ENCODE data around the gene DUOX1.

The DUOX1 gene

DNA sequence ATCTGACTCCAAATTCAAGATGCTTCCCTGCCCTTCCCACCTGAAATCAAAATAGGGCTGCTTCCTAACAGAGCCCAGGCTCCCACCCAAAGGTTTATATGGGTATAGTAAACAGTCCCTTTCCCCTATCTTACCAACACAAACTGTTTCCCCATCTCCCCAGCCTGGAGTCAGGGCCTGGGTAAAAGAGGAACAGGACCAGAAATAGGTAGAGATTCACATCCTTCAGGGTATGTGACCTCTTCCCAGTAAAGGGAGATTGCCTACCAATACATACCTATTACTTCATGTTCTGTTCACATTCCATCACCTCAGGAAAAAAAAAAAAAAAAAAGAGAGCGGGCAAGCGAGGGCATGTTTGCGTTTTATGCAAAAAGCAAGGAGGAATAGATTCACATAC, 67.7 kb downstream of the DUOX1 start:
- H3K4me3 ChIP-seq, result no peak overlapping the region
- no peak overlapping the region for H3K27ac ChIP-seq
- TF ChIP-seq, protein P1, sequence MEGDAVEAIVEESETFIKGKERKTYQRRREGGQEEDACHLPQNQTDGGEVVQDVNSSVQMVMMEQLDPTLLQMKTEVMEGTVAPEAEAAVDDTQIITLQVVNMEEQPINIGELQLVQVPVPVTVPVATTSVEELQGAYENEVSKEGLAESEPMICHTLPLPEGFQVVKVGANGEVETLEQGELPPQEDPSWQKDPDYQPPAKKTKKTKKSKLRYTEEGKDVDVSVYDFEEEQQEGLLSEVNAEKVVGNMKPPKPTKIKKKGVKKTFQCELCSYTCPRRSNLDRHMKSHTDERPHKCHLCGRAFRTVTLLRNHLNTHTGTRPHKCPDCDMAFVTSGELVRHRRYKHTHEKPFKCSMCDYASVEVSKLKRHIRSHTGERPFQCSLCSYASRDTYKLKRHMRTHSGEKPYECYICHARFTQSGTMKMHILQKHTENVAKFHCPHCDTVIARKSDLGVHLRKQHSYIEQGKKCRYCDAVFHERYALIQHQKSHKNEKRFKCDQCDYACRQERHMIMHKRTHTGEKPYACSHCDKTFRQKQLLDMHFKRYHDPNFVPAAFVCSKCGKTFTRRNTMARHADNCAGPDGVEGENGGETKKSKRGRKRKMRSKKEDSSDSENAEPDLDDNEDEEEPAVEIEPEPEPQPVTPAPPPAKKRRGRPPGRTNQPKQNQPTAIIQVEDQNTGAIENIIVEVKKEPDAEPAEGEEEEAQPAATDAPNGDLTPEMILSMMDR (IDR thresholded peaks at IDR 0.05), result no peak
- no peak for DNase-seq (ENCODE audit: low spot score)

DNA sequence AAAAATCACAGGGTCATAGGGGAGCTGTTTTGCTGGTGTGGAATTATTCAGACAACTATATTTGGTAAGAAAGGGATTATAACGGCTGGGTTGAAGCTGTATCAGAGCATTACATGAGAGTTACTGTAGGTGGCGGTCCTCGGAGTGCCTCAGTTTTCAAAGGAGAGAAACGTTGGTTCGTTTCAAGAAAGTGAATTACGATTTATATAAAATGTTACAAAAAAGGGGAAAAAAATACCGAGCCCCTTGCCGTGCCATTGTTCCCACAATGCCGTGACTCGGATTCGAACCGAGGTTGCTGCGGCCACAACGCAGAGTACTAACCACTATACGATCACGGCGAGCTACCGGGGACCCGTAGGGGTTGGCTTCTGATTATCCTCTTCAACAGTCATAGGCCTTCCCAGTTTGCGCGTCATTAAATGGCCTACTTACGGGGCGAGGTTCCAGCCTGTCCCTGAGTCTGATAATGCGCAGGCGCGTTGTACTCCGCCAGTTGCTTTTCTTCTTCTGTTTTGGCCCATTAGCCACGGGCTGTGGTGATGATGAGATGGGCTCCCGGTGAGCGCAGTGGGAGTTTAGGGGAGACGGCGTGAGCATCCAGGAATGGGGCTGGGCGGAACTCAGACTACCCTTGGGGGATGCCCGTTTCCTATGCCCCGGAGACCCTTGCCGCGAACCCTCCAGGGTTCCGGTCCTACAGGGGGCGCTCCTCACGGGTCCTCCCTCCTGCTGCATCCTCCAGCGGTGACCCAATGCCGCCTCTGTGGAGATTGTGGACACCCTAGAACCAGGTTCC, 68.7 kb downstream of the DUOX1 start:
- Histone ChIP-seq H3K4me3 (peak overlapping the region; percentile 74), H3K27ac (peak overlapping the region; percentile 91 to 95)
- peak; percentile 98 for DNase-seq (ENCODE audit: low spot score)
- TF ChIP-seq, protein P1 (IDR thresholded peaks at IDR 0.05), result peak; percentile 21

DNA sequence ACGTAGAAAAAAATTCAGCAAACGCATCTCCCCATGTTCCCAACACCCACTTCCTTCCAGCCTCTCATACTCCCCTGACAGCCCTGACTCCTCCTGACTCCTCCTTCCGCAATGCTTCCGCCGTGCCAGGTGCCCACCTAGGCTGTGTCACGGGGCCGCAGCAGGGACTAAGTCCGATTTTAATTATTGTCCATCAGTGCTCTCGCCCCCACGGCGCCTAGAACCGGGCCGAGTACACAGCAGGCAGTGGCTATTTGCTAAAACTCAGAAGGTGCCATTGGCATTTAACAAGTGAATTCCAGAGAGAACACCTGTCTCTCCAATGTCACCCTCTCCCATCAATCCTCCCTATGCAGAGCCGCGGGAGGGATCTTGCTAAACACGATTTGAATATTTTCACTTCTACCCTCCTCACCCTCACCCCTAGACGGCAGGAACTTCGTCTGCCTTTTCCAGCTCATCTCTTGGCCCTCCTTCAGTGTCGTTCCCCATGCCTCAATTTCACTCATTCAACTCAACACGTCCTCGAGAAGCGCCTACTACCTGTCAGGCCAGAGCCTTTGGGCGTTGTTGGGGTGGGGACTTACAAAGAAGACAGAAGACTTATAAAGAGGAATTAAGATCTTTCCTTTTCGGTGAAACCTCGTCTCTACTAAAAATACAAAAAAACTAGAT, 69.5 kb downstream of the DUOX1 start:
- TF ChIP-seq, protein P1 (IDR thresholded peaks at IDR 0.05), result no peak
- peak overlapping the region; percentile 74 for H3K4me3 ChIP-seq
- H3K27ac ChIP-seq, result peak overlapping the region; percentile 91 to 95
- DNase-seq (ENCODE audit: low spot score), result no peak

DNA sequence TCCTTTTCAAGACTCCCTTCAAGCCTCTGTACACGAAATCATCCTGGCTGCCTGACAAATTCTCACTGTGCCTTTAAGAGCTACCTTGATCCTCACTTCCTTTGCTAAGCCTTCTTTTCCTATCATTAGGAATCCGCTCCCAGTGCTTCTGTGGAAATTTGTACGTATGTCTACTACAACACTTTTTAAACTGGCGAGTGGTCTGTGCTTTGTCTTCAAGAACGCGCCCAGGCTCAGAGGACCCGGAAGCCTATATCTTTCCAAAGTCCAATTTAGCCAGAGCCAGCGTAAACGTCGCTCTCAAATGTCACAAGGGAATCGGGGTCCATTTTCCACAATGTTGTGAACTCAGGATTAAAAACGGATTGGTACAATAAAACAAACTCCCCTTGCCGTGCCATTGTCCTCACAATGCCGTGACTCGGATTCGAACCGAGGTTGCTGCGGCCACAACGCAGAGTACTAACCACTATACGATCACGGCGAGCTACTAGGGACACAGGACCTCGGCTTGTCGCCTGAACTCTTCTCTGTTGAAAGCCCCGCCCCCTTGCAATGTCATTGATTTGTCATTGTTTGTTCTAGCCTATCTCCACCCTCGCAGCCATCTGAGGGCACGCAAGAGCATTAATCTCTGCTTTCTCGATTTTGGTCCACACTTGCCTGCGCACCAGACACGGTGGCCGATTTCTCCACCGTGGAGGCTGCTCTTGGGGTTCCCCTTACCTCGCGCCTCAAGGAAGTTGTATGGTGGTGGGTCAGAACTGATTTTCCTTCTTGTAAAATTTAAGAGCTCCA, 70.4 kb downstream of the DUOX1 start:
- Histone ChIP-seq H3K4me3 (peak overlapping the region; percentile 74), H3K27ac (peak overlapping the region; percentile 91 to 95)
- DNase-seq (ENCODE audit: low spot score), result peak; percentile 98
- TF ChIP-seq, protein P1 (IDR thresholded peaks at IDR 0.05), result no peak

DNA sequence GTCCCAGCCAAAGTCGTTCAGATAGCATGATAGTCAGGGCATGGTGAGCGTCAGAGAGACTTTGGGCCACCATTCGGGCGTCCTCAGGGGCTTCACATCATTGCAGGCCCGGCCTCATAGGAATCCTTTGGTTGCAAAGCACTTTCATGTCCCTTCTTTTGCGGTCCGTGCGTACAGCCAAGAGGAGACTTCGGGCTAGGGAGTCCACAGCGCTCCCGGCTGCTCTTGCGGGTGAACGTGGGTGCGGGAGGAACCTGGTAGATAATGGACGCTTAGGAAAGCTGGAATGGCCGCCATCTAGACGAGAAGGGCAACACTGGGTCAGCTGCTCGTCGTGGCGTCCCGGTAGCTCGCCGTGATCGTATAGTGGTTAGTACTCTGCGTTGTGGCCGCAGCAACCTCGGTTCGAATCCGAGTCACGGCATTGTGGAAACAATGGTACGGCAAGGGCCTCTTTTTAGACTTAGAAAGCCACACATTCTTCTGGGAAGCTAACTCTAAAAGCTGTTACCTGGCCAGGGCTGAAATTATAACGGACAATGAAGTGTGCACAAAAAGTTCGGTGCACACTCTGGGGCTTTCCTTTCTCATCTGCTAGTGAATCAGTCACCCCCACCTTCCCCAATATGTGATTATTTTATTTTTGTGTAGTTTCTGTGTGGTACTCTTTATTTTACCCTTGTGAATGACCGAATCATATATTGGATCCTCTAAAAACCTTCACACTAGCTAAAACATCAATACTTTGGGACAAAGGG, 71.2 kb downstream of the DUOX1 start:
- TF ChIP-seq, protein P1 (IDR thresholded peaks at IDR 0.05), result no peak
- peak overlapping the region; percentile 91 to 95 for H3K27ac ChIP-seq
- peak; percentile 87 for DNase-seq (ENCODE audit: low spot score)
- H3K4me3 ChIP-seq, result peak overlapping the region; percentile 74

DNA sequence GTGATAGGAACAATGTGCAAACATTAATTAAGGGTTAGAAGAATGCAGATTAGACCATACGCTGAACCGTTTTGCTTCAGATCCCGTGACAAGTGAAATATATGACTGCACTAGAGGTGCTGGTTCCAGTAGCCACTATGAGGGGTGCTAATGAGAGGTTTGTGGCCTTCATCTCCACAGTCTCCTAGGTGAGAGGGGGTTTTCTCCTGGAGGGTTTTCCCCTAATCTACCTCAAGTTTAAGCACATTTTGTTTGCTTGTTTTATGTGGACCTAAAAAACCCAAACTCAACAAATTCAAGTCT, 71.7 kb downstream of the DUOX1 start:
- Histone ChIP-seq H3K27ac (peak overlapping the region; percentile 91 to 95), H3K4me3 (no peak overlapping the region)
- no peak for DNase-seq (ENCODE audit: low spot score)
- TF ChIP-seq, protein P1 (IDR thresholded peaks at IDR 0.05), result no peak

Measured in coronary artery (tissue), 2 donors.